Ascending aorta (tissue), 2 donors: ENCODE data around the gene HBP1. TPM values are rescaled to one million over a fixed set of nuclear protein-coding genes. Genes with fewer than 3 reads are reported as not detected.
"Not testable (repeated sequence)": the region's sequence is repeated elsewhere in the genome, so short reads cannot be mapped to it uniquely, and the experiment has no call there.

Experiments used
- DNase-seq, 2 donors: peaks; one replicate each; pipeline ENCODE4 v3.0.0-alpha.2; 2019; ENCODE audit warnings: low spot score in 2 of 2
- H3K27ac ChIP-seq, 2 donors: fragments of 200-600 bp; sonication (generic); one replicate each; pipeline ENCODE4 v1.5.1; 2016 to 2017; ENCODE audit warnings: mild to moderate bottlenecking in 1 of 2
- H3K27me3 ChIP-seq: fragments of 200-600 bp; sonication (generic); one replicate; pipeline ENCODE4 v1.5.1; 2017
- H3K36me3 ChIP-seq, 2 donors: fragments of 200-600 bp; sonication (generic); one replicate each; pipeline ENCODE4 v1.5.1; 2016
- H3K4me1 ChIP-seq, 2 donors: fragments of 200-600 bp; sonication (generic); one replicate each; pipeline ENCODE4 v1.5.1; 2016 to 2017; ENCODE audit warnings: mild to moderate bottlenecking in 1 of 2
- H3K4me3 ChIP-seq, 2 donors: fragments of 200-600 bp; sonication (generic); one replicate each; pipeline ENCODE4 v1.5.1; 2016 to 2017; ENCODE audit warnings: mild to moderate bottlenecking in 1 of 2
- H3K9me3 ChIP-seq, 2 donors: fragments of 200-600 bp; sonication (generic); one replicate each; pipeline ENCODE4 v1.5.1; 2016
- CTCF ChIP-seq, 3 experiments: fragments of 200-600 bp in 2 of 3; fragments of 450-650 bp in 1 of 3; sonication (generic) in 2 of 3; IDR thresholded peaks; one replicate each; pipeline ENCODE4 v1.5.1; 2016 to 2019; ENCODE audit warnings: antibody characterized with exemption in 3 of 3, mild to moderate bottlenecking in 1 of 3, moderate library complexity in 1 of 3
- intact Hi-C: fragments of 100-400 bp; cut with DNase I; formaldehyde crosslinking; loops from one replicate; pipeline ENCODE4 v1.15.1; 2023
- total RNA-seq: library from RNA; depleted of rRNA; stranded (reverse); fragments of >200 nt; gene quantifications from one replicate; pipeline ENCODE4 v1.1.0, GENCODE V29; 2016

The HBP1 gene
- total RNA-seq, 1 donor from 2014 or later = 62.2 TPM

GRCh38 chr7:107244613-107245012, 75.8 kb downstream of the HBP1 start:
- DNase-seq = no peak
- no peak for TF ChIP-seq CTCF (IDR thresholded peaks at IDR 0.05)
- intact Hi-C loops = no loop called here
- H3K4me3 ChIP-seq = no peak overlapping the region
- H3K36me3 ChIP-seq = peaks cover 9 to 37% of the 10 kb centered on the region in 2 donors
- H3K9me3 ChIP-seq = no peaks in the 10 kb centered on the region
- no peaks in the 10 kb centered on the region for H3K27me3 ChIP-seq
- no peak overlapping the region for H3K27ac ChIP-seq
- H3K4me1 ChIP-seq = no peaks in the 10 kb centered on the region

GRCh38 chr7:107246836-107247235, 78.0 kb downstream of the HBP1 start:
- H3K27ac ChIP-seq, DNase-seq, H3K9me3 ChIP-seq, H3K27me3 ChIP-seq, H3K4me1 ChIP-seq, H3K4me3 ChIP-seq, intact Hi-C loops: not testable (repeated sequence)
- H3K36me3 ChIP-seq = peaks cover 9 to 37% of the 10 kb centered on the region in 2 donors

GRCh38 chr7:107248551-107249316, 79.9 kb downstream of the HBP1 start:
- H3K36me3 ChIP-seq = peaks cover 9 to 35% of the 10 kb centered on the region in 2 donors
- no peak for TF ChIP-seq CTCF (IDR thresholded peaks at IDR 0.05)
- no peak overlapping the region for H3K4me3 ChIP-seq
- H3K4me1 ChIP-seq = peaks cover 0 to under 1% of the 10 kb centered on the region in 2 donors
- no peak for DNase-seq
- intact Hi-C loops = no loop called here
- H3K27ac ChIP-seq = no peak overlapping the region
- no peaks in the 10 kb centered on the region for H3K9me3 ChIP-seq
- H3K27me3 ChIP-seq = no peaks in the 10 kb centered on the region

- no peak for TF ChIP-seq CTCF (IDR thresholded peaks at IDR 0.05)
These were observed 83.2 kb downstream of the HBP1 start for GRCh38 chr7:107251963-107252362.

More at GRCh38 chr7:107251963-107252362, 83.2 kb downstream of the HBP1 start:
- no peak for DNase-seq
- peak overlapping the region in 1 of 2 donors; percentile 9 for H3K27ac ChIP-seq
- H3K36me3 ChIP-seq = peaks cover 5 to 9% of the 10 kb centered on the region in 2 donors
- no peaks in the 10 kb centered on the region for H3K9me3 ChIP-seq
- H3K4me3 ChIP-seq = no peak overlapping the region
- peaks cover 0 to 2% of the 10 kb centered on the region in 2 donors for H3K4me1 ChIP-seq
- H3K27me3 ChIP-seq = no peaks in the 10 kb centered on the region
- intact Hi-C loops = no loop called here

Other genes with a start within 250 kb of the HBP1 start
- gene PRKAR2B, start 124.3 kb upstream of the HBP1 start, total RNA-seq = 10.5 TPM